ENCODE data around the gene ENTPD2.

ENTPD2 gene

GRCh38 chr9:137052998-137053943 is 590 bp downstream of the ENTPD2 start:
- H3K9ac ChIP-seq, result no peak overlapping the region
- H2AFZ ChIP-seq, result peak overlapping the region; percentile 17
- H3K36me3 ChIP-seq (ENCODE audit: control insufficient read depth, insufficient read depth, low read length), result no peaks in the 10 kb centered on the region
- no peaks in the 10 kb centered on the region for H3K9me3 ChIP-seq (ENCODE audit: control insufficient read depth, low read length)
- no peaks in the 10 kb centered on the region for H3K79me2 ChIP-seq
- H3K4me1 ChIP-seq, result no peaks in the 10 kb centered on the region
- TF ChIP-seq CTCF (IDR thresholded peaks at IDR 0.05), result no peak
- no peak overlapping the region for H3K27ac ChIP-seq
- H3K27me3 ChIP-seq (ENCODE audit: control insufficient read depth, insufficient read depth, low read length), result no peaks in the 10 kb centered on the region
- H3K4me3 ChIP-seq (ENCODE audit: low read depth, low read length), result peak overlapping the region; percentile 0
- H3K4me2 ChIP-seq (ENCODE audit: low read length), result peak overlapping the region; percentile 63

- H2AFZ ChIP-seq, result no peak overlapping the region
- H3K4me1 ChIP-seq, result no peaks in the 10 kb centered on the region
Measured at GRCh38 chr9:137052293-137052692, 1.6 kb downstream of the ENTPD2 start.

GRCh38 chr9:137051145-137051724 is 2.6 kb downstream of the ENTPD2 start:
- no peak overlapping the region for H2AFZ ChIP-seq
- no peak overlapping the region for H3K4me2 ChIP-seq (ENCODE audit: low read length)
- H3K9ac ChIP-seq, result no peak overlapping the region
- H3K36me3 ChIP-seq (ENCODE audit: control insufficient read depth, insufficient read depth, low read length), result no peaks in the 10 kb centered on the region
- H3K4me1 ChIP-seq, result no peaks in the 10 kb centered on the region
- no peaks in the 10 kb centered on the region for H3K27me3 ChIP-seq (ENCODE audit: control insufficient read depth, insufficient read depth, low read length)
- no peak overlapping the region for H3K4me3 ChIP-seq (ENCODE audit: low read depth, low read length)
- no peak overlapping the region for H3K27ac ChIP-seq
- no peaks in the 10 kb centered on the region for H3K9me3 ChIP-seq (ENCODE audit: control insufficient read depth, low read length)
- no peaks in the 10 kb centered on the region for H3K79me2 ChIP-seq
- TF ChIP-seq CTCF (IDR thresholded peaks at IDR 0.05), result no peak

More at GRCh38 chr9:137052293-137052692, 1.6 kb downstream of the ENTPD2 start:
- Histone ChIP-seq H3K36me3 (ENCODE audit: control insufficient read depth, insufficient read depth, low read length) (no peaks in the 10 kb centered on the region), H3K27ac (no peak overlapping the region), H3K79me2 (no peaks in the 10 kb centered on the region), H3K9ac (no peak overlapping the region), H3K4me3 (ENCODE audit: low read depth, low read length) (no peak overlapping the region), H3K4me2 (ENCODE audit: low read length) (no peak overlapping the region), H3K9me3 (ENCODE audit: control insufficient read depth, low read length) (no peaks in the 10 kb centered on the region), H3K27me3 (ENCODE audit: control insufficient read depth, insufficient read depth, low read length) (no peaks in the 10 kb centered on the region)
- no peak for TF ChIP-seq CTCF (IDR thresholded peaks at IDR 0.05)

- H2AFZ ChIP-seq, result no peak overlapping the region
Measured at GRCh38 chr9:137050570-137050969, 3.3 kb downstream of the ENTPD2 start.

More at GRCh38 chr9:137050570-137050969, 3.3 kb downstream of the ENTPD2 start:
- H3K36me3 ChIP-seq (ENCODE audit: control insufficient read depth, insufficient read depth, low read length), result no peaks in the 10 kb centered on the region
- no peaks in the 10 kb centered on the region for H3K79me2 ChIP-seq
- no peak overlapping the region for H3K4me2 ChIP-seq (ENCODE audit: low read length)
- TF ChIP-seq CTCF (IDR thresholded peaks at IDR 0.05), result no peak
- no peak overlapping the region for H3K9ac ChIP-seq
- H3K4me3 ChIP-seq (ENCODE audit: low read depth, low read length), result no peak overlapping the region
- no peaks in the 10 kb centered on the region for H3K27me3 ChIP-seq (ENCODE audit: control insufficient read depth, insufficient read depth, low read length)
- H3K27ac ChIP-seq, result no peak overlapping the region
- H3K9me3 ChIP-seq (ENCODE audit: control insufficient read depth, low read length), result no peaks in the 10 kb centered on the region
- H3K4me1 ChIP-seq, result no peaks in the 10 kb centered on the region

Measured in parathyroid adenoma (tissue), 2 donors.